PFSK-1 (cell line): ENCODE results near the gene AXIN2.

Experiments used
- FOXP2 ChIP-seq: optimal IDR thresholded peaks from 2 replicates; pipeline ENCODE3; 2011; ENCODE audit warnings: borderline replicate concordance, control low read depth, inconsistent platforms; ENCODE audit not compliant: insufficient read depth; ENCODE audit errors: extremely low read length, extremely low read depth
- POLR2AphosphoS5 ChIP-seq: IDR thresholded peaks from 2 replicates; pipeline ENCODE4 v1.6.1; 2012; ENCODE audit warnings: low read depth, mild to moderate bottlenecking, control low read depth, low read length, moderate library complexity
- SIN3A ChIP-seq: IDR thresholded peaks from 2 replicates; pipeline ENCODE4 v1.6.1; 2012; ENCODE audit warnings: mild to moderate bottlenecking, low read length, moderate library complexity, borderline replicate concordance; ENCODE audit not compliant: insufficient read depth
- TAF1 ChIP-seq: IDR thresholded peaks from 2 replicates; pipeline ENCODE4 v1.6.1; 2012; ENCODE audit warnings: low read length, control low read depth, borderline replicate concordance; ENCODE audit not compliant: insufficient read depth
- TF ChIP-seq, protein P1 (sequence below), 2 experiments: IDR thresholded peaks; 2 replicates each; pipeline versions ENCODE4 v1.6.1 to v1.8.0; 2011 to 2012; ENCODE audit warnings: low read depth in 2 of 2, low read length in 2 of 2, control low read depth in 1 of 2, inconsistent platforms in 1 of 2, mild to moderate bottlenecking in 1 of 2, moderate library complexity in 1 of 2; ENCODE audit not compliant: insufficient read depth in 1 of 2

Gene AXIN2

DNA sequence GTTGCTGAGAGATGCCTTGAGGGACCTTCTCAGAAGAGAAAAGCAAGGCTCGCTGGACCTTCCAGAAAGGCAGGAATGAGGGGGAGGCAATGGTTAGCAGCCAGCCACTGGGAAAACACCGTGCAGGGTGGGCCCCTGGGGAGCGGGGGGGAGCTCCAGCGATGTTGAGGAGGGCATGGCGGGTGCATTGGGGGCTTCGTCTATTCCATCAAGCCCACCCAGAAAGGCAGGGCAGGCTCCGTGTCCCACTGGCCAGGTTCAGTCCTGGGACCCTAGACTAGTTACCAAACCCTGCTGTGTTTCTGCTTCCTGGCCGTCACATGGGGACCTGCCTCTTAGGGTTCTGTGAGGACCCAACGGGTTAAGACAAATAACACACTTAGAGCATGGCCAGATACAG, 64.6 kb downstream of the AXIN2 start:
- no peak for TF ChIP-seq TAF1
- no peak for TF ChIP-seq FOXP2
- no peak for TF ChIP-seq SIN3A
- TF ChIP-seq, protein P1, sequence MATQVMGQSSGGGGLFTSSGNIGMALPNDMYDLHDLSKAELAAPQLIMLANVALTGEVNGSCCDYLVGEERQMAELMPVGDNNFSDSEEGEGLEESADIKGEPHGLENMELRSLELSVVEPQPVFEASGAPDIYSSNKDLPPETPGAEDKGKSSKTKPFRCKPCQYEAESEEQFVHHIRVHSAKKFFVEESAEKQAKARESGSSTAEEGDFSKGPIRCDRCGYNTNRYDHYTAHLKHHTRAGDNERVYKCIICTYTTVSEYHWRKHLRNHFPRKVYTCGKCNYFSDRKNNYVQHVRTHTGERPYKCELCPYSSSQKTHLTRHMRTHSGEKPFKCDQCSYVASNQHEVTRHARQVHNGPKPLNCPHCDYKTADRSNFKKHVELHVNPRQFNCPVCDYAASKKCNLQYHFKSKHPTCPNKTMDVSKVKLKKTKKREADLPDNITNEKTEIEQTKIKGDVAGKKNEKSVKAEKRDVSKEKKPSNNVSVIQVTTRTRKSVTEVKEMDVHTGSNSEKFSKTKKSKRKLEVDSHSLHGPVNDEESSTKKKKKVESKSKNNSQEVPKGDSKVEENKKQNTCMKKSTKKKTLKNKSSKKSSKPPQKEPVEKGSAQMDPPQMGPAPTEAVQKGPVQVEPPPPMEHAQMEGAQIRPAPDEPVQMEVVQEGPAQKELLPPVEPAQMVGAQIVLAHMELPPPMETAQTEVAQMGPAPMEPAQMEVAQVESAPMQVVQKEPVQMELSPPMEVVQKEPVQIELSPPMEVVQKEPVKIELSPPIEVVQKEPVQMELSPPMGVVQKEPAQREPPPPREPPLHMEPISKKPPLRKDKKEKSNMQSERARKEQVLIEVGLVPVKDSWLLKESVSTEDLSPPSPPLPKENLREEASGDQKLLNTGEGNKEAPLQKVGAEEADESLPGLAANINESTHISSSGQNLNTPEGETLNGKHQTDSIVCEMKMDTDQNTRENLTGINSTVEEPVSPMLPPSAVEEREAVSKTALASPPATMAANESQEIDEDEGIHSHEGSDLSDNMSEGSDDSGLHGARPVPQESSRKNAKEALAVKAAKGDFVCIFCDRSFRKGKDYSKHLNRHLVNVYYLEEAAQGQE (IDR thresholded peaks at IDR 0.05; ENCODE audit: insufficient read depth in 1 of 2, low read depth in 2 of 2, low read length in 2 of 2): no peak
- no peak for TF ChIP-seq POLR2AphosphoS5

DNA sequence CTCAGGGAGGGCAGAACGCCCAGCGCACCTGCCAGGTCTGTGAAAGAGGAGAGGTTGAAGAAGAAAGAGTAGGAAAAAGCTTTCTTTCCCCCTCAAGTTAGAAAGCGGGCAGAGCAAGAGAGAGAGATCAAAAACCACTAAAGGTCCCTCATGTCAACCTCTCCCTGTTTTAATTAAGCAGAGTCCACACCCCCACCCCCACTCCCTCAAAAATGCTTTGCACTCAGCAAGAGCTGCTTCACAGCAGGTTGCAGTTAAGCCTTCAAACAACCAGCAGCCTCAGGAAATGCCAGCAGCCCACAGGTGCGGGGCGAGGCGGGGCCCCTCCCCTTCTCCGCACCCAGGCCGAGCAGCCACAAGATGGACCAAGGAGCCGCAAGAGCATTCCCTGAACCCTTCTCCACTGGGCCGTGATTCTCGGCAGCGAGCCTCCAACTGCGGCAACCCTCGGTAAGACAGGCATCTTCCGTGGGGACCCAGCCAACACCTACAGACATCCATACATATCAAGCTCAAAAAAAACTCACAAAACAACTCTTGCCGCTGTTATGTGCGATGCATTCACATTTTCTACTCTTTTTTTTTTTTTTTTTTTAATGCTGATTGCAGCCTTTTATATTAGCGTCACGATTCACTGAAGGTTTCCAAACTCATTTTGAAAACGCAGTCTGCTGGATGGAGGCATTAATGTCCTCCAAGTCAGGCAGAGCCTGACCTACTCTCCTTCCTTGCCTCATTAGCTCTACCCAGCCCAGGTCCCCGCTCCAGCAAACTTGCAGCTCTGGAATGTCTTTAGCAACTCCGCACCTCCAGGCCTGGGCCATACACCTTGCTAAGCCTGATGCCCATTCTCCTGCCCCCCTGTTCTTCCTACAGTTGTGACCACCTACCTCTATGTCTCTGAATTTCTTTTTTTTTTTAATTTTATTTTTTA, 66.1 kb downstream of the AXIN2 start:
- TF ChIP-seq, protein P1 (IDR thresholded peaks at IDR 0.05; ENCODE audit: insufficient read depth in 1 of 2, low read depth in 2 of 2, low read length in 2 of 2): no peak
- TF ChIP-seq FOXP2 (no peak), SIN3A (no peak), TAF1 (no peak), POLR2AphosphoS5 (no peak)

DNA sequence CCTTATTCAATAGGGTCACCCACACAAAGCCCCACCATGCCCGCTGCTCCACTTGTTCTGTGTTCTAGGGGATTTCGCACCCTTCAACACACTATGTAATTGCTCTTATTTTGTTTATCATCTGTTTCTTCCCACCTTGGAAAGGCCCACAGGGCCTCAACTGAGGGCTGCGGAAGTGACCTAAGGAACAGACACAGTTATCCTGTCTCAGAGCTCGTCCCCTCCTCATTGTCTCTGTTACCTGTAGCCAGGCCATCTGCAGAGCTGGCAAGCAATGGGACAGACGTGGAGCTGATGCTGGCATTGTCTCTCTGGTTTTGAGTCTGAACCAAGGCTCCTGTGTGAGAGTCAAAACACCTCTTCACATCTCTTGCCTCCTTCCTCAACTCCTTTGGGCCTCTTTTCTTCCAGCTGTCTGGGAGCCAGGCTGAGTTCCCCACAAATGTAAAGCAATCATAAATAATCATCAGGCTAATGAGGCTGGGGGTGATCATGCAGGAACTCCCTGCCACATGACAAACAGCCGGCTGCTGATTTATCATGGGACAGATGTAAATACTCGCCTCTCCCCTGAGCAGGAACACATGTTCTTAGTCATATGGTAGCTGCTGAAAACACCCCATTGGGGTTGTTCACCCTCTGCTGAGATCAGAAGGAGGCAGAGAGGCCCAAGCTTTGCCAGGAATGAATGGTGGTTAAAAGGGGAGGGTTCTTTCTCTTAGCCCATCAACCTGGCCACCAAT, 71.9 kb downstream of the AXIN2 start:
- TF ChIP-seq FOXP2 (no peak), POLR2AphosphoS5 (no peak), SIN3A (no peak), TAF1 (no peak)
- TF ChIP-seq, protein P1 (IDR thresholded peaks at IDR 0.05; ENCODE audit: insufficient read depth in 1 of 2, low read depth in 2 of 2, low read length in 2 of 2): no peak

DNA sequence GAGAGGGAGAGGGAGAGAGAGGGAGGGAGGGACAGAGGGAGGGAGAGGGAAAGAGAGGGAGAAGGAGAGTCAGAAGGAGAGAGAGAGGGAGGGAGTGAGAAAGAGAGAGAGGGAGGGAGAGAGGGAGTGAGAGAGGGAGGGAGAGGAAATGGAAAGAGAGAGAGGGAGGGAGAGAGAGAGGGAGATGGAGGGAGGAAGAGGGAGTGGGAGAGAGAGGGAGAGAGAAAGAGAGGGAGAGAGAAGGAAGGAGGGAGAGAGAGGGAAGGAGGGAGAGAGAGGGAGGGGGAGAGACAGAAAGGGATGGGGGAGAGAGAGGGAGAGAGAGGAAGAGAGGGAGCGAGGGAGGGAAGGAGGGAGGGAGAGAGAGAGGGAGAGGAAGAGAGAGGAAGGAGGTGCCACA, 72.8 kb downstream of the AXIN2 start:
- no peak for TF ChIP-seq FOXP2
- no peak for TF ChIP-seq SIN3A
- TF ChIP-seq, protein P1 (IDR thresholded peaks at IDR 0.05; ENCODE audit: insufficient read depth in 1 of 2, low read depth in 2 of 2, low read length in 2 of 2): no peak
- TF ChIP-seq POLR2AphosphoS5: no peak
- TF ChIP-seq TAF1: no peak
